HEK293 (cell line): ENCODE measurements around the gene ACVRL1.

ENCODE experiments used
- GFI1B ChIP-seq: fragments of 450-650 bp; formaldehyde crosslinking; IDR thresholded peaks from 2 replicates; pipeline ENCODE4 v1.5.1; 2016; ENCODE audit warnings: missing biosample characterization, missing genetic modification characterization
- GLI2 ChIP-seq: fragments of 450-650 bp; formaldehyde crosslinking; IDR thresholded peaks from 2 replicates; pipeline ENCODE4; 2017; ENCODE audit warnings: missing biosample characterization, missing genetic modification characterization, low read depth, borderline replicate concordance
- HOXC10 ChIP-seq: sonication (generic); formaldehyde crosslinking; IDR thresholded peaks from 2 replicates; pipeline ENCODE4 v1.8.1; 2023; ENCODE audit warnings: mild to moderate bottlenecking, missing genetic modification reagents
- KLF9 ChIP-seq: fragments of 450-650 bp; formaldehyde crosslinking; IDR thresholded peaks from 2 replicates; pipeline ENCODE4 v1.5.1; 2016; ENCODE audit warnings: missing biosample characterization, missing genetic modification characterization, low read depth
- MYNN ChIP-seq: fragments of 450-650 bp; formaldehyde crosslinking; IDR thresholded peaks from 2 replicates; pipeline ENCODE4 v1.5.1; 2016; ENCODE audit warnings: missing biosample characterization, missing genetic modification characterization, borderline replicate concordance
- SP3 ChIP-seq: fragments of 450-650 bp; formaldehyde crosslinking; IDR thresholded peaks from 2 replicates; pipeline ENCODE4 v1.5.1; 2016; ENCODE audit warnings: missing biosample characterization, missing genetic modification characterization
- TRIM28 ChIP-seq: IDR thresholded peaks from 2 replicates; pipeline ENCODE4 v1.6.1; 2011; ENCODE audit warnings: low read length, control low read depth, borderline replicate concordance
- WT1 ChIP-seq: fragments of 450-650 bp; formaldehyde crosslinking; IDR thresholded peaks from 2 replicates; pipeline ENCODE4 v1.5.1; 2016; ENCODE audit warnings: missing biosample characterization, missing genetic modification characterization
- YY2 ChIP-seq: fragments of 450-650 bp; formaldehyde crosslinking; IDR thresholded peaks from 2 replicates; pipeline ENCODE4 v1.5.1; 2016; ENCODE audit warnings: missing biosample characterization, missing genetic modification characterization
- ZBTB20 ChIP-seq: fragments of 450-650 bp; formaldehyde crosslinking; IDR thresholded peaks from 2 replicates; pipeline ENCODE4 v1.5.1; 2016; ENCODE audit warnings: missing biosample characterization, missing genetic modification characterization
- ZBTB21 ChIP-seq: fragments of 450-650 bp; formaldehyde crosslinking; IDR thresholded peaks from 2 replicates; pipeline ENCODE4 v1.5.1; 2017; ENCODE audit warnings: missing biosample characterization, missing genetic modification characterization
- ZBTB44 ChIP-seq: fragments of 450-650 bp; IDR thresholded peaks from 2 replicates; pipeline ENCODE4 v1.5.1; 2018; ENCODE audit warnings: missing biosample characterization, mild to moderate bottlenecking, missing genetic modification characterization
- ZFP3 ChIP-seq: fragments of 450-650 bp; formaldehyde crosslinking; IDR thresholded peaks from 2 replicates; pipeline ENCODE4 v1.5.1; 2016; ENCODE audit warnings: low read depth, missing biosample characterization, missing genetic modification characterization
- ZFP37 ChIP-seq: fragments of 450-650 bp; formaldehyde crosslinking; IDR thresholded peaks from 2 replicates; pipeline ENCODE4 v1.5.1; 2016; ENCODE audit warnings: missing biosample characterization, missing genetic modification characterization
- ZIC2 ChIP-seq: fragments of 450-650 bp; formaldehyde crosslinking; IDR thresholded peaks from 2 replicates; pipeline ENCODE4 v1.5.1; 2016; ENCODE audit warnings: missing biosample characterization, missing genetic modification characterization
- ZNF114 ChIP-seq: fragments of 450-650 bp; formaldehyde crosslinking; IDR thresholded peaks from 2 replicates; pipeline ENCODE4 v1.5.0; 2017; ENCODE audit warnings: missing biosample characterization, missing genetic modification characterization
- ZNF138 ChIP-seq: fragments of 450-650 bp; formaldehyde crosslinking; IDR thresholded peaks from 2 replicates; pipeline ENCODE4 v1.5.1; 2016; ENCODE audit warnings: missing biosample characterization, missing genetic modification characterization, borderline replicate concordance
- ZNF146 ChIP-seq: fragments of 450-650 bp; formaldehyde crosslinking; IDR thresholded peaks from 2 replicates; pipeline ENCODE4 v1.5.1; 2016; ENCODE audit warnings: missing biosample characterization, missing genetic modification characterization
- ZNF16 ChIP-seq: fragments of 450-650 bp; formaldehyde crosslinking; IDR thresholded peaks from 2 replicates; pipeline ENCODE4 v1.5.1; 2016; ENCODE audit warnings: low read depth, missing biosample characterization, missing genetic modification characterization
- ZNF211 ChIP-seq: fragments of 450-650 bp; formaldehyde crosslinking; IDR thresholded peaks from 2 replicates; pipeline ENCODE4 v1.5.1; 2016; ENCODE audit warnings: low read depth, missing biosample characterization, missing genetic modification characterization
- ZNF37A ChIP-seq: fragments of 450-650 bp; IDR thresholded peaks from 2 replicates; pipeline ENCODE4 v1.5.1; 2018; ENCODE audit warnings: missing biosample characterization, missing genetic modification characterization
- ZNF449 ChIP-seq: fragments of 450-650 bp; formaldehyde crosslinking; IDR thresholded peaks from 2 replicates; pipeline ENCODE4 v1.5.1; 2017; ENCODE audit warnings: missing biosample characterization, mild to moderate bottlenecking, missing genetic modification characterization, moderate library complexity
- ZNF529 ChIP-seq: fragments of 450-650 bp; formaldehyde crosslinking; IDR thresholded peaks from 2 replicates; pipeline ENCODE4 v1.5.1; 2017; ENCODE audit warnings: missing genetic modification characterization, missing biosample characterization; ENCODE audit not compliant: insufficient replicate concordance
- ZNF530 ChIP-seq: fragments of 450-650 bp; formaldehyde crosslinking; IDR thresholded peaks from 2 replicates; pipeline ENCODE4 v1.5.1; 2016; ENCODE audit warnings: low read depth, missing biosample characterization, missing genetic modification characterization
- ZNF544 ChIP-seq: fragments of 450-650 bp; formaldehyde crosslinking; IDR thresholded peaks from 2 replicates; pipeline ENCODE4 v1.5.0; 2017; ENCODE audit warnings: missing biosample characterization, missing genetic modification characterization
- ZNF555 ChIP-seq: fragments of 450-650 bp; formaldehyde crosslinking; conservative IDR thresholded peaks from 2 replicates; pipeline ENCODE4 v1.5.1; 2017; ENCODE audit warnings: missing biosample characterization, mild to moderate bottlenecking, missing genetic modification characterization, inconsistent platforms
- ZNF600 ChIP-seq: fragments of 450-650 bp; formaldehyde crosslinking; IDR thresholded peaks from 2 replicates; pipeline ENCODE4 v1.5.1; 2016; ENCODE audit warnings: missing biosample characterization, missing genetic modification characterization
- ZNF610 ChIP-seq: fragments of 450-650 bp; formaldehyde crosslinking; IDR thresholded peaks from 2 replicates; pipeline ENCODE4 v1.5.1; 2016; ENCODE audit warnings: missing biosample characterization, missing genetic modification characterization, borderline replicate concordance
- ZNF624 ChIP-seq: fragments of 450-650 bp; formaldehyde crosslinking; IDR thresholded peaks from 2 replicates; pipeline ENCODE4 v1.5.1; 2017; ENCODE audit warnings: missing biosample characterization, missing genetic modification characterization
- ZNF692 ChIP-seq: fragments of 450-650 bp; formaldehyde crosslinking; IDR thresholded peaks from 2 replicates; pipeline ENCODE4 v1.5.1; 2016; ENCODE audit warnings: missing biosample characterization, missing genetic modification characterization
- ZNF76 ChIP-seq: fragments of 450-650 bp; formaldehyde crosslinking; IDR thresholded peaks from 2 replicates; pipeline ENCODE4; 2016; ENCODE audit warnings: low read depth, missing biosample characterization, missing genetic modification characterization, borderline replicate concordance
- ZNF843 ChIP-seq: fragments of 450-650 bp; formaldehyde crosslinking; IDR thresholded peaks from 2 replicates; pipeline ENCODE4 v1.5.1; 2016; ENCODE audit warnings: missing biosample characterization, missing genetic modification characterization
- ZXDB ChIP-seq: fragments of 450-650 bp; formaldehyde crosslinking; IDR thresholded peaks from 2 replicates; pipeline ENCODE4 v1.5.1; 2016; ENCODE audit warnings: missing biosample characterization, missing genetic modification characterization
- TF ChIP-seq, protein P1 (sequence below): fragments of 450-650 bp; formaldehyde crosslinking; IDR thresholded peaks from 2 replicates; pipeline ENCODE4 v1.5.1; 2017; ENCODE audit warnings: missing biosample characterization, missing genetic modification characterization
- TF ChIP-seq, protein P2 (sequence below): fragments of 450-650 bp; formaldehyde crosslinking; IDR thresholded peaks from 2 replicates; pipeline ENCODE4 v1.5.1; 2016; ENCODE audit warnings: missing biosample characterization, missing genetic modification characterization

ACVRL1 gene

DNA sequence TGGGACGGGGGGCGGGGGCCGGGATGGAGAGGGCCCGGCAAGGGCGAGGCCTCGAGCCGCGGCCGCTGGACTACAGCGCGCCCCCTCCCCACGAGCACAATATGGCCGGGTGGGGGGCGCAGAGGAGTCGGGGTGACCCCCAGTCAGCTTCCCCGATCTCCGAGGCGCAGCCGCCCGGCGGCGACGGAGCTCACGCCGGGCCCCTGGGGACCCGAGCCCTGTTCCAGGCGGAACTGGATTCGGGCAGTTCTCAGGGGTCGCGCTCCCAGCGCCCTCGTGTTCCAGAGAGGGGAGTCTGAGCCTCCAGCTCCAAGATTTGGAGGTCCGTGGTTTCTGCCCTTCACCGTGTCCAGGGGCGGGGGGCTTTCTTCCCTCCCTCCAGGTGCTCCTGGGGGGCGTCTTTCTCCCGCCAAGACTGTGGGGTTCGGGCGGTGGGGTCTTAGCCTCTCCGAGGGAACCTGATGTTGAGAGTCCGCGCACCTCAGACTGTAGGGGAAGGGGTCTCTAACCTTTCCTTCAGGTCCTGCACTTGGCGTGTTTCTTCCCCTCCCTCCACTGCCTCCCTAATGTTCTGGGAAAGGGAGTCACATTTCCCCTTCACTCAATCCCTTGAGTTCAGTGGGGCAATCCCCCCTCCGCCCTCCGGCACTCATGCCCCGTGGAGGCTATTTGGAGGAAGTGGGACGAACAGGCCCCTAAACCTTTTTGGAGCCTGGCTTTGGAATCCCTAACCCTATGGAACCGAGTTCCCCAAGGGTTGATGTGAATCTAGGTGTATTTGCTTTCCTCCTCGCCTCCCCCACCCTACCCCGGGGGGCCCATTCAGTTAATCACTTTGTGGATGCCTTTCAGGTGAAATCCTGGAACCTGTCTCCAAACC lies 44.8 kb downstream of the ACVRL1 start (continued):
- TF ChIP-seq ZNF692 (tag by site-specific recombination) (no peak), ZNF843 (tag by site-specific recombination) (no peak), HOXC10 (CRISPR knock-in tag) (no peak), GLI2 (no peak), ZIC2 (tag by site-specific recombination) (no peak), ZNF544 (tag by site-specific recombination) (no peak), ZBTB44 (tag by site-specific recombination) (no peak), ZNF600 (tag by site-specific recombination) (peak; percentile 16; the same call in 1 of the 2 replicates), ZFP37 (tag by site-specific recombination) (0 out of 2 replicates have a peak, but pooled peaks have one; percentile 17), ZNF530 (no peak), ZNF624 (tag by site-specific recombination) (no peak), ZNF449 (tag by site-specific recombination) (no peak), ZXDB (tag by site-specific recombination) (peak; percentile 56), ZNF211 (tag by site-specific recombination) (no peak), ZNF610 (tag by site-specific recombination) (no peak), KLF9 (tag by site-specific recombination) (no peak; the same call in 1 of the 2 replicates), ZNF37A (tag by site-specific recombination) (no peak), YY2 (0 out of 2 replicates have a peak, but pooled peaks have one; percentile 23), TRIM28 (no peak), ZBTB21 (tag by site-specific recombination) (no peak), ZBTB20 (tag by site-specific recombination) (no peak), MYNN (tag by site-specific recombination) (no peak), ZNF114 (tag by site-specific recombination) (no peak), WT1 (tag by site-specific recombination) (peak; percentile 78), ZNF76 (no peak), ZNF138 (tag by site-specific recombination) (no peak), GFI1B (tag by site-specific recombination) (no peak), ZNF16 (tag by site-specific recombination) (no peak), ZFP3 (tag by site-specific recombination) (no peak), ZNF146 (tag by site-specific recombination) (no peak), SP3 (tag by site-specific recombination) (no peak), ZNF529 (tag by site-specific recombination) (no peak), ZNF555 (tag by site-specific recombination) (no peak)
- TF ChIP-seq, protein P1, sequence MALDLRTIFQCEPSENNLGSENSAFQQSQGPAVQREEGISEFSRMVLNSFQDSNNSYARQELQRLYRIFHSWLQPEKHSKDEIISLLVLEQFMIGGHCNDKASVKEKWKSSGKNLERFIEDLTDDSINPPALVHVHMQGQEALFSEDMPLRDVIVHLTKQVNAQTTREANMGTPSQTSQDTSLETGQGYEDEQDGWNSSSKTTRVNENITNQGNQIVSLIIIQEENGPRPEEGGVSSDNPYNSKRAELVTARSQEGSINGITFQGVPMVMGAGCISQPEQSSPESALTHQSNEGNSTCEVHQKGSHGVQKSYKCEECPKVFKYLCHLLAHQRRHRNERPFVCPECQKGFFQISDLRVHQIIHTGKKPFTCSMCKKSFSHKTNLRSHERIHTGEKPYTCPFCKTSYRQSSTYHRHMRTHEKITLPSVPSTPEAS (tag by site-specific recombination): no peak
- TF ChIP-seq, protein P2, sequence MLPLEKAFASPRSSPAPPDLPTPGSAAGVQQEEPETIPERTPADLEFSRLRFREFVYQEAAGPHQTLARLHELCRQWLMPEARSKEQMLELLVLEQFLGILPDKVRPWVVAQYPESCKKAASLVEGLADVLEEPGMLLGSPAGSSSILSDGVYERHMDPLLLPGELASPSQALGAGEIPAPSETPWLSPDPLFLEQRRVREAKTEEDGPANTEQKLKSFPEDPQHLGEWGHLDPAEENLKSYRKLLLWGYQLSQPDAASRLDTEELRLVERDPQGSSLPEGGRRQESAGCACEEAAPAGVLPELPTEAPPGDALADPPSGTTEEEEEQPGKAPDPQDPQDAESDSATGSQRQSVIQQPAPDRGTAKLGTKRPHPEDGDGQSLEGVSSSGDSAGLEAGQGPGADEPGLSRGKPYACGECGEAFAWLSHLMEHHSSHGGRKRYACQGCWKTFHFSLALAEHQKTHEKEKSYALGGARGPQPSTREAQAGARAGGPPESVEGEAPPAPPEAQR (tag by site-specific recombination): no peak
